ENCODE measurements around the gene RMND5A. TPM values are rescaled to one million over a fixed set of nuclear protein-coding genes. Genes with fewer than 3 reads are reported as not detected.
"Not testable (repeated sequence)": the region's sequence is repeated elsewhere in the genome, so short reads cannot be mapped to it uniquely, and the experiment has no call there.

RMND5A gene
- total RNA-seq, 1 donor from 2014 or later: 26.6 TPM

GRCh38 chr2:86741889-86742498, 21.9 kb downstream of the RMND5A start:
- not testable (repeated sequence) for H3K4me3 ChIP-seq (ENCODE audit: low read depth, low read length); H3K27me3 ChIP-seq (ENCODE audit: control insufficient read depth, insufficient read depth, low read length); DNase-seq (ENCODE audit: low read depth); H3K36me3 ChIP-seq (ENCODE audit: control insufficient read depth, insufficient read depth, low read length)

- Histone ChIP-seq H3K27me3 (ENCODE audit: control insufficient read depth, insufficient read depth, low read length) (no peaks in the 10 kb centered on the region), H3K4me3 (ENCODE audit: low read depth, low read length) (no peak overlapping the region), H3K36me3 (ENCODE audit: control insufficient read depth, insufficient read depth, low read length) (no peaks in the 10 kb centered on the region)
- no peak for DNase-seq (ENCODE audit: low read depth)
- no peak for TF ChIP-seq CTCF (IDR thresholded peaks at IDR 0.05; ENCODE audit: insufficient read depth, low read length, poor library complexity, severe bottlenecking)
Measured at GRCh38 chr2:86744152-86744551, 24.1 kb downstream of the RMND5A start.

GRCh38 chr2:86746939-86747338, 26.8 kb downstream of the RMND5A start:
- Histone ChIP-seq H3K4me3 (ENCODE audit: low read depth, low read length) (no peak overlapping the region), H3K27me3 (ENCODE audit: control insufficient read depth, insufficient read depth, low read length) (no peaks in the 10 kb centered on the region), H3K36me3 (ENCODE audit: control insufficient read depth, insufficient read depth, low read length) (no peaks in the 10 kb centered on the region)
- DNase-seq (ENCODE audit: low read depth): no peak
- TF ChIP-seq CTCF (IDR thresholded peaks at IDR 0.05; ENCODE audit: insufficient read depth, low read length, poor library complexity, severe bottlenecking): no peak

GRCh38 chr2:86747711-86748639, 27.9 kb downstream of the RMND5A start:
- TF ChIP-seq CTCF (IDR thresholded peaks at IDR 0.05; ENCODE audit: insufficient read depth, low read length, poor library complexity, severe bottlenecking): no peak
- Histone ChIP-seq H3K36me3 (ENCODE audit: control insufficient read depth, insufficient read depth, low read length) (no peaks in the 10 kb centered on the region), H3K27me3 (ENCODE audit: control insufficient read depth, insufficient read depth, low read length) (no peaks in the 10 kb centered on the region), H3K4me3 (ENCODE audit: low read depth, low read length) (no peak overlapping the region)
- DNase-seq (ENCODE audit: low read depth): peak; percentile 59

- DNase-seq (ENCODE audit: low read depth): no peak
- no peaks in the 10 kb centered on the region for H3K27me3 ChIP-seq (ENCODE audit: control insufficient read depth, insufficient read depth, low read length)
- no peak overlapping the region for H3K4me3 ChIP-seq (ENCODE audit: low read depth, low read length)
- TF ChIP-seq CTCF (IDR thresholded peaks at IDR 0.05; ENCODE audit: insufficient read depth, low read length, poor library complexity, severe bottlenecking): no peak
- no peaks in the 10 kb centered on the region for H3K36me3 ChIP-seq (ENCODE audit: control insufficient read depth, insufficient read depth, low read length)
Measured at GRCh38 chr2:86750240-86750839, 30.2 kb downstream of the RMND5A start.

- TF ChIP-seq CTCF (IDR thresholded peaks at IDR 0.05; ENCODE audit: insufficient read depth, low read length, poor library complexity, severe bottlenecking): no peak
- no peak for DNase-seq (ENCODE audit: low read depth)
- no peaks in the 10 kb centered on the region for H3K36me3 ChIP-seq (ENCODE audit: control insufficient read depth, insufficient read depth, low read length)
- no peaks in the 10 kb centered on the region for H3K27me3 ChIP-seq (ENCODE audit: control insufficient read depth, insufficient read depth, low read length)
- no peak overlapping the region for H3K4me3 ChIP-seq (ENCODE audit: low read depth, low read length)
Measured at GRCh38 chr2:86751778-86752177, 31.7 kb downstream of the RMND5A start.

Measured in kidney epithelial cell (primary cell).